Mesenchymal stem cell (in vitro differentiated cells and primary cell): ENCODE results near the gene TNFSF4.

Experiments
- DNase-seq: peaks from one replicate; pipeline ENCODE4 v3.0.0-alpha.2; 2013
- H2AFZ ChIP-seq: one replicate; pipeline ENCODE4 v1.6.1; 2013; ENCODE audit warnings: low read depth, mild to moderate bottlenecking, control low read depth, inconsistent platforms, low read length, moderate library complexity
- H2AK5ac ChIP-seq: 2 replicates; pipeline ENCODE4 v1.6.1; 2013; ENCODE audit warnings: low read length, moderate library complexity, mild to moderate bottlenecking, inconsistent platforms; ENCODE audit not compliant: severe bottlenecking
- H2BK120ac ChIP-seq: one replicate; pipeline ENCODE4 v1.6.1; 2013; ENCODE audit warnings: low read depth, mild to moderate bottlenecking, inconsistent platforms, low read length, moderate library complexity
- H2BK12ac ChIP-seq, 2 experiments: one replicate each; pipeline ENCODE4 v1.6.1; 2013; ENCODE audit warnings: inconsistent platforms in 2 of 2, low read length in 2 of 2, mild to moderate bottlenecking in 2 of 2, moderate library complexity in 2 of 2, control low read depth in 1 of 2
- H2BK15ac ChIP-seq: one replicate; pipeline ENCODE4 v1.6.1; 2013; ENCODE audit warnings: mild to moderate bottlenecking, low read depth, inconsistent platforms; ENCODE audit not compliant: poor library complexity, severe bottlenecking
- H2BK5ac ChIP-seq: 2 replicates; pipeline ENCODE4 v1.6.1; 2013; ENCODE audit warnings: low read depth, mild to moderate bottlenecking, low read length, control low read depth, inconsistent platforms; ENCODE audit not compliant: poor library complexity, severe bottlenecking
- H3K14ac ChIP-seq, 2 experiments: one replicate each; pipeline ENCODE4 v1.6.1; 2013; ENCODE audit warnings: inconsistent platforms in 2 of 2, low read length in 2 of 2, control low read depth in 1 of 2, mild to moderate bottlenecking in 1 of 2, moderate library complexity in 1 of 2
- H3K18ac ChIP-seq, 2 experiments: one replicate each; pipeline ENCODE4 v1.6.1; 2013; ENCODE audit warnings: inconsistent platforms in 2 of 2, low read length in 2 of 2, control low read depth in 1 of 2, low read depth in 1 of 2, mild to moderate bottlenecking in 1 of 2
- H3K23ac ChIP-seq, 2 experiments: one replicate each; pipeline ENCODE4 v1.6.1; 2013; ENCODE audit warnings: inconsistent platforms in 2 of 2, low read length in 2 of 2, mild to moderate bottlenecking in 2 of 2, moderate library complexity in 2 of 2, control low read depth in 1 of 2
- H3K27ac ChIP-seq: 2 replicates; pipeline ENCODE4 v1.5.1; 2013; ENCODE audit warnings: mild to moderate bottlenecking, moderate library complexity, low read length, control low read depth, inconsistent platforms; ENCODE audit not compliant: poor library complexity, severe bottlenecking
- H3K27me3 ChIP-seq, 2 experiments: 2 replicates each; pipeline versions ENCODE4 v1.6.1 to v1.7.0; 2013; ENCODE audit warnings: low read length in 2 of 2, mild to moderate bottlenecking in 2 of 2, moderate library complexity in 2 of 2, control low read depth in 1 of 2, inconsistent platforms in 1 of 2; ENCODE audit not compliant: control insufficient read depth in 1 of 2, insufficient read depth in 1 of 2
- H3K36me3 ChIP-seq, 2 experiments: 2 replicates each; pipeline versions ENCODE4 v1.6.1 to v1.7.0; 2013; ENCODE audit warnings: low read length in 2 of 2, control low read depth in 1 of 2, inconsistent platforms in 1 of 2, low read depth in 1 of 2, mild to moderate bottlenecking in 1 of 2; ENCODE audit not compliant: insufficient read depth in 2 of 2, control insufficient read depth in 1 of 2
- H3K4ac ChIP-seq, 2 experiments: one replicate each; pipeline ENCODE4 v1.6.1; 2013; ENCODE audit warnings: inconsistent platforms in 2 of 2, low read length in 2 of 2, mild to moderate bottlenecking in 2 of 2, moderate library complexity in 2 of 2, control low read depth in 1 of 2, low read depth in 1 of 2
- H3K4me1 ChIP-seq: 2 replicates; pipeline ENCODE4 v1.6.1; 2013; ENCODE audit warnings: low read depth, low read length, control low read depth; ENCODE audit not compliant: control insufficient read depth, insufficient read depth
- H3K4me2 ChIP-seq: 2 replicates; pipeline ENCODE4 v1.6.1; 2013; ENCODE audit warnings: low read length, mild to moderate bottlenecking, inconsistent platforms; ENCODE audit not compliant: poor library complexity, severe bottlenecking
- H3K4me3 ChIP-seq, 2 experiments: 2 replicates each; pipeline versions ENCODE4 v1.5.1 to v1.7.0; 2013; ENCODE audit warnings: low read length in 2 of 2, mild to moderate bottlenecking in 2 of 2, control low read depth in 1 of 2, low read depth in 1 of 2; ENCODE audit not compliant: insufficient read depth in 1 of 2
- H3K79me1 ChIP-seq: replicated peaks from 2 replicates; pipeline ENCODE4 v1.6.1; 2013; ENCODE audit warnings: mild to moderate bottlenecking, control low read depth, low read length, inconsistent platforms; ENCODE audit not compliant: poor library complexity, severe bottlenecking
- H3K9ac ChIP-seq: 2 replicates; pipeline ENCODE4 v1.7.0; 2013; ENCODE audit warnings: mild to moderate bottlenecking, low read length, moderate library complexity
- H3K9me3 ChIP-seq: 2 replicates; pipeline ENCODE4 v1.7.0; 2013; ENCODE audit warnings: mild to moderate bottlenecking, low read length; ENCODE audit not compliant: control insufficient read depth
- H4K8ac ChIP-seq: one replicate; pipeline ENCODE4 v1.6.1; 2013; ENCODE audit warnings: inconsistent platforms, mild to moderate bottlenecking, low read length, moderate library complexity
- H4K91ac ChIP-seq: one replicate; pipeline ENCODE4 v1.6.1; 2013; ENCODE audit warnings: mild to moderate bottlenecking, low read length, inconsistent platforms
- WGBS: methylation state at CpG from one replicate; pipeline ENCODE4 v1.1.7; 2013; ENCODE audit warnings: mixed read lengths; 5-methylcytosine and 5-hydroxymethylcytosine counted together

The TNFSF4 gene

GRCh38 chr1:173205146-173206051 lies 1.7 kb downstream of the TNFSF4 start:
- peak overlapping the region in 1 of 2 experiments; percentile 94 for H3K14ac ChIP-seq
- peak overlapping the region; percentile 89 to 98 for H2BK12ac ChIP-seq
- H2BK5ac ChIP-seq: no peak overlapping the region
- H3K4ac ChIP-seq: peak overlapping the region; percentile 19 to 69
- no peak overlapping the region for H2AFZ ChIP-seq
- H3K79me1 ChIP-seq: no peaks in the 10 kb centered on the region
- H3K27ac ChIP-seq: peak overlapping the region; percentile 37
- DNase-seq: peak; percentile 86
- H2AK5ac ChIP-seq: peak overlapping the region; percentile 15
- 81% methylated on average over 2 of the region's 7 CpGs for WGBS
- peak overlapping the region; percentile 6 to 93 for H3K18ac ChIP-seq
- H4K8ac ChIP-seq: peak overlapping the region; percentile 82
- H3K4me1 ChIP-seq: peaks cover 6% of the 10 kb centered on the region
- H2BK120ac ChIP-seq: peak overlapping the region; percentile 52
- H3K36me3 ChIP-seq: no peaks in the 10 kb centered on the region
- H2BK15ac ChIP-seq: no peak overlapping the region
- peaks cover 0 to 4% of the 10 kb centered on the region in 2 experiments for H3K27me3 ChIP-seq
- peak overlapping the region in 1 of 2 experiments; percentile 94 for H3K23ac ChIP-seq
- H3K4me3 ChIP-seq: no peak overlapping the region
- H3K9me3 ChIP-seq: no peaks in the 10 kb centered on the region
- H4K91ac ChIP-seq: peak overlapping the region; percentile 90
- H3K4me2 ChIP-seq: no peak overlapping the region
- no peak overlapping the region for H3K9ac ChIP-seq

- no peak overlapping the region for H2AFZ ChIP-seq
- H4K8ac ChIP-seq: no peak overlapping the region
- DNase-seq: peak; percentile 48
- H3K4me3 ChIP-seq: no peak overlapping the region
- no peak overlapping the region for H3K23ac ChIP-seq
- no peaks in the 10 kb centered on the region for H3K9me3 ChIP-seq
- H3K4me1 ChIP-seq: peaks cover 6% of the 10 kb centered on the region
- H2BK15ac ChIP-seq: no peak overlapping the region
- no peaks in the 10 kb centered on the region for H3K79me1 ChIP-seq
- no peak overlapping the region for H3K27ac ChIP-seq
- H2BK120ac ChIP-seq: peak overlapping the region; percentile 49
- H2BK12ac ChIP-seq: peak overlapping the region in 1 of 2 experiments; percentile 89
- no peak overlapping the region for H3K4me2 ChIP-seq
- H3K18ac ChIP-seq: peak overlapping the region; percentile 89 to 92
- no peak overlapping the region for H2AK5ac ChIP-seq
- no peak overlapping the region for H3K14ac ChIP-seq
- H4K91ac ChIP-seq: peak overlapping the region; percentile 39
- H3K36me3 ChIP-seq: no peaks in the 10 kb centered on the region
- no peaks in the 10 kb centered on the region for H3K27me3 ChIP-seq
- H3K4ac ChIP-seq: no peak overlapping the region
- 89% methylated on average over 1 of the region's 1 CpG for whole genome bisulfite sequencing
- no peak overlapping the region for H3K9ac ChIP-seq
- no peak overlapping the region for H2BK5ac ChIP-seq
Measured at GRCh38 chr1:173204693-173205092, 2.4 kb downstream of the TNFSF4 start.

- Histone ChIP-seq H3K23ac (no peak overlapping the region), H3K4me1 (peaks cover 6% of the 10 kb centered on the region), H3K4me3 (no peak overlapping the region), H2BK15ac (no peak overlapping the region), H3K27ac (no peak overlapping the region), H3K36me3 (no peaks in the 10 kb centered on the region), H3K9me3 (no peaks in the 10 kb centered on the region), H3K4me2 (no peak overlapping the region), H4K8ac (peak overlapping the region; percentile 89), H3K18ac (peak overlapping the region in 1 of 2 experiments; percentile 95), H2BK120ac (peak overlapping the region; percentile 97), H3K9ac (no peak overlapping the region), H3K27me3 (no peaks in the 10 kb centered on the region), H2BK12ac (peak overlapping the region; percentile 33 to 59), H3K14ac (no peak overlapping the region), H2BK5ac (no peak overlapping the region), H2AK5ac (peak overlapping the region; percentile 21), H4K91ac (peak overlapping the region; percentile 89), H3K4ac (peak overlapping the region; percentile 52 to 91), H2AFZ (no peak overlapping the region), H3K79me1 (no peaks in the 10 kb centered on the region)
- peak; percentile 83 for DNase-seq
- 32% methylated on average over 3 of the region's 5 CpGs for WGBS
Measured at GRCh38 chr1:173202424-173203145, 4.5 kb downstream of the TNFSF4 start.

GRCh38 chr1:173201969-173202368 lies 5.2 kb downstream of the TNFSF4 start:
- H3K4me2 ChIP-seq: no peak overlapping the region
- no peak overlapping the region for H4K8ac ChIP-seq
- H2BK12ac ChIP-seq: no peak overlapping the region

More at GRCh38 chr1:173201969-173202368, 5.2 kb downstream of the TNFSF4 start:
- H3K18ac ChIP-seq: no peak overlapping the region
- H4K91ac ChIP-seq: no peak overlapping the region
- H2BK15ac ChIP-seq: no peak overlapping the region
- H3K36me3 ChIP-seq: no peaks in the 10 kb centered on the region
- peak overlapping the region; percentile 9 for H2BK120ac ChIP-seq
- DNase-seq: peak; percentile 46
- H3K9me3 ChIP-seq: no peaks in the 10 kb centered on the region
- no peak overlapping the region for H3K4me3 ChIP-seq
- H3K4ac ChIP-seq: no peak overlapping the region
- peaks cover 6% of the 10 kb centered on the region for H3K4me1 ChIP-seq
- no CpG with 5 or more reads among the region's 1 CpG for WGBS
- no peak overlapping the region for H3K14ac ChIP-seq
- no peak overlapping the region for H2AK5ac ChIP-seq
- H3K27ac ChIP-seq: no peak overlapping the region
- no peak overlapping the region for H2AFZ ChIP-seq
- no peak overlapping the region for H2BK5ac ChIP-seq
- H3K27me3 ChIP-seq: no peaks in the 10 kb centered on the region
- no peak overlapping the region for H3K9ac ChIP-seq
- no peaks in the 10 kb centered on the region for H3K79me1 ChIP-seq
- H3K23ac ChIP-seq: no peak overlapping the region
